Activated CD8-positive, alpha-beta T cell treated with anti-CD3 and anti-CD28 coated beads for 36 hours (primary cell): Measurements from ENCODE around the gene TBC1D17. TPM values are rescaled to one million over a fixed set of nuclear protein-coding genes. Genes with fewer than 3 reads are reported as not detected.
A peak's percentile ranks its signal among the peaks of the same experiment; 100 is the strongest.

ENCODE experiments used
- ATAC-seq: fragments of 200-7000 bp; cut with Tn5 transposase; one replicate; pipeline ENCODE4 v1.10.0; 2021; ENCODE audit warnings: mild to moderate bottlenecking, moderate library complexity
- CTCF ChIA-PET: fragments of 350-600 bp; sonication (Branson Sonifier 250); formaldehyde crosslinking; loops from one replicate; lab custom pipeline; 2021; ENCODE audit warnings: antibody characterized with exemption; lab: Charles Lee
- POLR2A ChIA-PET: fragments of 350-600 bp; sonication (Branson Sonifier 250); formaldehyde crosslinking; loops from one replicate; lab custom pipeline; 2021; ENCODE audit warnings: antibody characterized with exemption; lab: Charles Lee
- DNase-seq: peaks from one replicate; pipeline ENCODE4 v3.0.0-alpha.2; 2020
- H3K27ac Mint-ChIP-seq: one replicate; pipeline ENCODE4 v1.8.0; 2021; ENCODE audit warnings: mild to moderate bottlenecking, mixed read lengths
- H3K27me3 Mint-ChIP-seq: one replicate; pipeline ENCODE4 v1.8.0; 2021; ENCODE audit warnings: mixed read lengths
- H3K36me3 Mint-ChIP-seq: one replicate; pipeline ENCODE4 v1.8.0; 2021; ENCODE audit warnings: low read depth, mixed read lengths
- H3K4me1 Mint-ChIP-seq: one replicate; pipeline ENCODE4 v1.8.0; 2021; ENCODE audit warnings: low read depth, mixed read lengths
- H3K4me3 Mint-ChIP-seq: one replicate; pipeline ENCODE4 v1.8.0; 2021; ENCODE audit warnings: mild to moderate bottlenecking, moderate library complexity, mixed read lengths
- H3K9me3 Mint-ChIP-seq: one replicate; pipeline ENCODE4 v1.8.0; 2021; ENCODE audit warnings: mixed read lengths
- intact Hi-C: fragments of 100-400 bp; cut with micrococcal nuclease; formaldehyde crosslinking; loops from one replicate; pipeline ENCODE4 v1.10.0; 2022
- total RNA-seq, 2 experiments: library from RNA; stranded (reverse); gene quantifications; one replicate each; pipeline ENCODE4 v1.2.3, GENCODE V29; 2021
- TF ChIP-seq, protein P1 (sequence below): fragments of 200-600 bp; IDR thresholded peaks from one replicate; pipeline ENCODE4 v1.8.0; 2022; ENCODE audit warnings: antibody characterized with exemption, mild to moderate bottlenecking

Gene TBC1D17
- total RNA-seq, 2 experiments from 2014 or later, result 26.6 to 26.8 TPM

DNA sequence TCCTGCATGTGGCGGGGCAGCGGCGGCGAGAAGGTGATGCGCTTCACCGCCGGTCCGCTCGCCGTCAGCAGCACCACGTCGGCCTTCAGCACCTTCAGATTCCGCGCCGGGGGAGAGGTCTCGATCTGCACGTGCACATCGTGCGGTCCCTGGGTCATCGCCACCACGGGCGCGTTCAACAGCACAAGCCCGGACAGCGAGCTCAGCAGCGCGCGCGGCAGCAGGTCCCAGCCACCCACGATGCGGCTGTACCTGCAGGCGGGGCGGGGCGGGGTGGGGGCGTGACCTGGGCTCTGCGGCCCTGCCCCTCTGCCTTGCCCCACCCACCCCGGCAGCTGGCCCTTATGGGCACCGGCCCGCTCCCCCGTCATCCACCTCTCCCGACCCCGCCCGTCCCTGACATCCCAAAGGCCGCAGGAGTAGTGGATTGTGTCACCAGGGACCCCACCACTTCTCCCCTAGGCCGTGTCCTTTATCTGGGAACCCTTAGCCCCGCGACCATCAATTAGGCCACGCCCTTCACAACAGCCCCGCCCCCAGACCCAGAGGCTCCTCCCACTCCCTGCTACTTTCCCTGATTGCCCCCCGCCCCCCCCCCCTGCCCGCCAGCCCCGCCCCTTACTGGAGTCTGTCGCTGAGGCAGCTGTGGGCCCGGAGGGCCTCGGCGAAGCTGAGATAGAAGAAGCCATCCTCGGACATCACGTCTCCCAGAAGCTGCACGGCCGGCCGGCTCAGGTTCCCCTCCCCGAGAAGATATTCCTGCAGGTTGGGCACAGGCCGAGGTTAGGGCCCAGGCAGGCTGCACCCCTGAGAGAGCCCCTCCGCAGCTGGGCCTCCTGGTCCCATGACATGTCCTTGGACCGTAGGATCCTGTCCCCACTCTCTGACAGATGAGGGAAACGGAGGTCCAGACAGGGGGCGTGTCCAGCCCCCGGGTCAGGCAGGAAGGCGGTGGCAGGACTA lies 13.1 kb downstream of the TBC1D17 start:
- TF ChIP-seq, protein P1, sequence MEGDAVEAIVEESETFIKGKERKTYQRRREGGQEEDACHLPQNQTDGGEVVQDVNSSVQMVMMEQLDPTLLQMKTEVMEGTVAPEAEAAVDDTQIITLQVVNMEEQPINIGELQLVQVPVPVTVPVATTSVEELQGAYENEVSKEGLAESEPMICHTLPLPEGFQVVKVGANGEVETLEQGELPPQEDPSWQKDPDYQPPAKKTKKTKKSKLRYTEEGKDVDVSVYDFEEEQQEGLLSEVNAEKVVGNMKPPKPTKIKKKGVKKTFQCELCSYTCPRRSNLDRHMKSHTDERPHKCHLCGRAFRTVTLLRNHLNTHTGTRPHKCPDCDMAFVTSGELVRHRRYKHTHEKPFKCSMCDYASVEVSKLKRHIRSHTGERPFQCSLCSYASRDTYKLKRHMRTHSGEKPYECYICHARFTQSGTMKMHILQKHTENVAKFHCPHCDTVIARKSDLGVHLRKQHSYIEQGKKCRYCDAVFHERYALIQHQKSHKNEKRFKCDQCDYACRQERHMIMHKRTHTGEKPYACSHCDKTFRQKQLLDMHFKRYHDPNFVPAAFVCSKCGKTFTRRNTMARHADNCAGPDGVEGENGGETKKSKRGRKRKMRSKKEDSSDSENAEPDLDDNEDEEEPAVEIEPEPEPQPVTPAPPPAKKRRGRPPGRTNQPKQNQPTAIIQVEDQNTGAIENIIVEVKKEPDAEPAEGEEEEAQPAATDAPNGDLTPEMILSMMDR, result peak; percentile 46
- ChIA-PET CTCF (interaction anchor here (1.1 to 2.7 kb wide), 7 partner anchors 9 to 24 kb away, joined by 4 to 10 read pairs (median 6); no protein-coding TSS in a partner anchor), POLR2A (interaction anchor here (0.5 to 8.9 kb wide), 6 partner anchors 9 to 38 kb away, joined by 3 to 48 read pairs (median 4); partner anchors contain the start of genes AKT1S1, ATF5 and NUP62)
- ATAC-seq (peak; percentile 80), DNase-seq (peak; percentile 77)
- Mint-ChIP-seq H3K4me1 (peaks cover 38% of the 10 kb centered on the region), H3K36me3 (peaks cover 11% of the 10 kb centered on the region), H3K4me3 (peak overlapping the region; percentile 68), H3K27me3 (no peaks in the 10 kb centered on the region), H3K9me3 (no peaks in the 10 kb centered on the region), H3K27ac (peak overlapping the region; percentile 76)
- intact Hi-C loops, result no loop called here

- Mint-ChIP-seq H3K4me1 (peaks cover 45% of the 10 kb centered on the region), H3K27me3 (no peaks in the 10 kb centered on the region), H3K4me3 (no peak overlapping the region), H3K36me3 (peaks cover 11% of the 10 kb centered on the region), H3K27ac (peak overlapping the region; percentile 34), H3K9me3 (no peaks in the 10 kb centered on the region)
- POLR2A ChIA-PET, result interaction anchor here (1.1 to 8.9 kb wide), 3 partner anchors 15 to 37 kb away, joined by 4 to 48 read pairs (median 9); partner anchors contain the start of genes AKT1S1, ATF5 and NUP62
- DNase-seq, result no peak
- no peak for ATAC-seq
- intact Hi-C loops, result no loop called here
- TF ChIP-seq, protein P1, result no peak
- CTCF ChIA-PET, result interaction anchor here (1.8 to 2.7 kb wide), 2 partner anchors 10 to 14 kb away, joined by 10 read pairs; no protein-coding TSS in a partner anchor
Measured at GRCh38 chr19:49891393-49891792, 13.9 kb downstream of the TBC1D17 start.

GRCh38 chr19:49892716-49893115 lies 15.2 kb downstream of the TBC1D17 start:
- intact Hi-C loops, result no loop called here
- ATAC-seq, result no peak

GRCh38 chr19:49894011-49894664 lies 16.6 kb downstream of the TBC1D17 start:
- ATAC-seq (no peak), DNase-seq (no peak)
- TF ChIP-seq, protein P1, result no peak
- ChIA-PET CTCF (interaction anchor here (1.7 kb wide), 1 partner anchor 221 kb away, joined by 4 read pairs; no protein-coding TSS in a partner anchor), POLR2A (interaction anchor here (0.6 to 8.9 kb wide), 5 partner anchors 12 to 889 kb away, joined by 3 to 48 read pairs (median 4); partner anchors contain the start of genes ATF5 and NUP62)
- peak overlapping the region; percentile 75 for H3K4me3 Mint-ChIP-seq
- no peaks in the 10 kb centered on the region for H3K9me3 Mint-ChIP-seq
- H3K4me1 Mint-ChIP-seq, result peaks cover 64% of the 10 kb centered on the region
- intact Hi-C loops, result no loop called here
- peak overlapping the region; percentile 96 for H3K27ac Mint-ChIP-seq
- peaks cover 6% of the 10 kb centered on the region for H3K36me3 Mint-ChIP-seq
- no peaks in the 10 kb centered on the region for H3K27me3 Mint-ChIP-seq

More at GRCh38 chr19:49892716-49893115, 15.2 kb downstream of the TBC1D17 start:
- Mint-ChIP-seq H3K4me1 (peaks cover 58% of the 10 kb centered on the region), H3K27ac (peak overlapping the region; percentile 33), H3K36me3 (peaks cover 11% of the 10 kb centered on the region), H3K27me3 (no peaks in the 10 kb centered on the region), H3K9me3 (no peaks in the 10 kb centered on the region), H3K4me3 (no peak overlapping the region)
- TF ChIP-seq, protein P1, result no peak
- ChIA-PET CTCF (no interaction called here), POLR2A (interaction anchor here (0.6 to 8.9 kb wide), 2 partner anchors 35 to 925 kb away, joined by 3 to 48 read pairs; partner anchors contain the start of genes ATF5 and NUP62)
- no peak for DNase-seq
